Breast epithelium (tissue), 4 donors: Measurements from ENCODE around the gene ASS1. TPM values are rescaled to one million over a fixed set of nuclear protein-coding genes. Genes with fewer than 3 reads are reported as not detected.

Experiments
- DNase-seq, 2 donors: peaks; one replicate each; pipeline ENCODE4 v3.0.0-alpha.2; 2019; ENCODE audit warnings: low spot score in 2 of 2
- H3K27ac ChIP-seq, 2 donors: fragments of 200-600 bp; sonication (generic) in 1 of 2; one replicate each; pipeline ENCODE4 v1.5.1; 2016 to 2019; ENCODE audit warnings: mild to moderate bottlenecking in 1 of 2
- H3K27me3 ChIP-seq, 2 donors: fragments of 200-600 bp; sonication (generic) in 1 of 2; one replicate each; pipeline versions ENCODE4 v1.5.1 to v1.6.0; 2017 to 2019; ENCODE audit warnings: control low read depth in 1 of 2, mild to moderate bottlenecking in 1 of 2
- H3K36me3 ChIP-seq: fragments of 200-600 bp; one replicate; pipeline ENCODE4 v1.5.1; 2019
- H3K4me1 ChIP-seq, 2 donors: fragments of 200-600 bp; sonication (generic); one replicate each; pipeline ENCODE4 v1.5.1; 2016 to 2019; ENCODE audit warnings: control low read depth in 1 of 2
- H3K4me3 ChIP-seq, 3 donors: fragments of 200-600 bp; sonication (generic); 1 replicate in 2 of 3; 2 replicates in 1 of 3; pipeline ENCODE4 v1.5.1; 2016 to 2019; ENCODE audit warnings: mild to moderate bottlenecking in 3 of 3, moderate library complexity in 2 of 3
- H3K9me3 ChIP-seq, 2 donors: fragments of 200-600 bp; sonication (generic) in 1 of 2; one replicate each; pipeline ENCODE4 v1.5.1; 2016 to 2019; ENCODE audit warnings: control low read depth in 1 of 2
- POLR2A ChIP-seq: fragments of 450-650 bp; IDR thresholded peaks from one replicate; pipeline ENCODE4 v1.6.1; 2016; ENCODE audit warnings: antibody characterized with exemption, mild to moderate bottlenecking, moderate library complexity
- POLR2AphosphoS5 ChIP-seq, 3 donors: sonication (generic); formaldehyde crosslinking; IDR thresholded peaks; one replicate each; pipeline ENCODE4 v1.6.1; 2017; ENCODE audit warnings: antibody characterized with exemption in 3 of 3
- intact Hi-C: fragments of 100-400 bp; cut with DNase I; formaldehyde crosslinking; loops from one replicate; pipeline ENCODE4 v1.15.1; 2023; ENCODE audit warnings: low total_unique reads
- total RNA-seq, 3 donors: library from RNA; depleted of rRNA; stranded (reverse); fragments of >200 nt; gene quantifications; one replicate each; pipeline ENCODE4 v1.1.0, GENCODE V29; 2016
- TF ChIP-seq, protein P1 (sequence below), 3 donors: fragments of 450-650 bp; IDR thresholded peaks; one replicate each; pipeline ENCODE4 v1.5.1; 2016 to 2017; ENCODE audit warnings: antibody characterized with exemption in 3 of 3, mild to moderate bottlenecking in 3 of 3, moderate library complexity in 3 of 3

Gene ASS1
- total RNA-seq, 3 donors from 2014 or later, result 167 to 514 (median 190) TPM

DNA sequence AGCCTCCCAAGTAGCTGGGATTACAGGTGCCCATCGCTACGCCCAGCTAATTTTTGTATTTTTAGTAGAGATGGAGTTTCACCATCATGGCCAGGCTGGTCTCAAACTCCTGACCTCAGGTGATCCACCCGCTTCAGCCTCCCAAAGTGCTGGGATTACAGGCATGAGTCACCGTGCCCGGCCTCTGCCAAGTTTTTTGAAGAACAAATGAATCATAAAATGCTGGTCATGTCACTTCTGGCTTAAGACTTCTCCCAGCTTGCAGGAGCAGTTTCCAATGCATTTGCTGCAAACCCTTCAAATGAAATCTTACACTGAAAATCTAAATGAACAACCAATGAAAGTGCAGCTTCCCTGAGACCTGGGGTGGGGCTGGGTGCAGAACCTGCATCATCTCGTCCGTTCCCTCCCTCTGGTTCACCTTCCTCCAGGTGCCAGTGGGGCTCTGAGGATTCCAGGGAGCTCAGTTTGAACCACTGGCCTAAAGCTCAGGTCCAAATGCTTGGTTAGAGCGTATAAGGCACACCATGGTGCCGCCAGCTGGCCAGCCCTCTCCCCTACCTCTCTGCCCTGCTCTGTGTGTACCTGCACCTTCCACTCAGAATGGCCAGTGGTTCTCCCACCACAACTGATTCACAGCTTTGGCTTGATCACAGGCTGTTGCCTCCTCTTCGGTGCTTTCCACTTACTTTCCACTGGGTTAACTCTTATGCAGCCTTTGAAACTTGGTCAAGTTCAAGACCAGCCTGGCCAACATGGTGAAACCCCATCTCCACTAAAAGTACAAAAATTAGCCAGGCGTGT lies 94.9 kb downstream of the ASS1 start:
- Histone ChIP-seq H3K9me3 (no peaks in the 10 kb centered on the region), H3K4me1 (no peaks in the 10 kb centered on the region)

DNA sequence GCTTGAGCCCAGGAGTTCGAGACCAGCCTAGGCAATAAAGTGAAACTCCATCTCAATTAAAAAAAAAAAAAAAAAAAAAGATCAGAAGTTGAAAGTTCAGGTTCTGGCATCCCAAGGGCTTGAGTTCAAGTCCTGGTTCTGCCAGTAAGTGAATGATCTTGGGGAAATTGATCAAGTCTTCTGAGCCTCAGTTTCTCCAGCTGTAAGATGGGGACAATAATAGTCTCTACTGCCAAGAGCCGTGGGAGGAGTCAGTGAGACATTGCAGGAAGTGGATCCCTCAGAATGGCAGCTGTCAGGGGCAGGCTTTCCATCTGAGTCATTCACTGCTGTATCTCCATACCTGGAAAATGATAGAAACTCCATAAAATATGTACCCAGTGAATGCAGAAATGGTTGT lies 96.8 kb downstream of the ASS1 start:
- Histone ChIP-seq H3K4me1 (no peaks in the 10 kb centered on the region), H3K27me3 (peaks cover 0 to 39% of the 10 kb centered on the region in 2 donors), H3K4me3 (no peak overlapping the region), H3K36me3 (no peaks in the 10 kb centered on the region), H3K27ac (no peak overlapping the region), H3K9me3 (no peaks in the 10 kb centered on the region)
- TF ChIP-seq POLR2AphosphoS5 (IDR thresholded peaks at IDR 0.05), result no peak
- TF ChIP-seq POLR2A, result no peak
- TF ChIP-seq, protein P1, sequence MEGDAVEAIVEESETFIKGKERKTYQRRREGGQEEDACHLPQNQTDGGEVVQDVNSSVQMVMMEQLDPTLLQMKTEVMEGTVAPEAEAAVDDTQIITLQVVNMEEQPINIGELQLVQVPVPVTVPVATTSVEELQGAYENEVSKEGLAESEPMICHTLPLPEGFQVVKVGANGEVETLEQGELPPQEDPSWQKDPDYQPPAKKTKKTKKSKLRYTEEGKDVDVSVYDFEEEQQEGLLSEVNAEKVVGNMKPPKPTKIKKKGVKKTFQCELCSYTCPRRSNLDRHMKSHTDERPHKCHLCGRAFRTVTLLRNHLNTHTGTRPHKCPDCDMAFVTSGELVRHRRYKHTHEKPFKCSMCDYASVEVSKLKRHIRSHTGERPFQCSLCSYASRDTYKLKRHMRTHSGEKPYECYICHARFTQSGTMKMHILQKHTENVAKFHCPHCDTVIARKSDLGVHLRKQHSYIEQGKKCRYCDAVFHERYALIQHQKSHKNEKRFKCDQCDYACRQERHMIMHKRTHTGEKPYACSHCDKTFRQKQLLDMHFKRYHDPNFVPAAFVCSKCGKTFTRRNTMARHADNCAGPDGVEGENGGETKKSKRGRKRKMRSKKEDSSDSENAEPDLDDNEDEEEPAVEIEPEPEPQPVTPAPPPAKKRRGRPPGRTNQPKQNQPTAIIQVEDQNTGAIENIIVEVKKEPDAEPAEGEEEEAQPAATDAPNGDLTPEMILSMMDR (IDR thresholded peaks at IDR 0.05), result no peak
- DNase-seq, result no peak
- intact Hi-C loops, result no loop called here

More for the DNA sequence above, 94.9 kb downstream of the ASS1 start:
- H3K4me3 ChIP-seq, result no peak overlapping the region
- no peaks in the 10 kb centered on the region for H3K36me3 ChIP-seq
- peaks cover 5 to 54% of the 10 kb centered on the region in 2 donors for H3K27me3 ChIP-seq
- no peak overlapping the region for H3K27ac ChIP-seq
- TF ChIP-seq, protein P1 (IDR thresholded peaks at IDR 0.05), result no peak
- TF ChIP-seq POLR2AphosphoS5 (IDR thresholded peaks at IDR 0.05) (no peak), POLR2A (no peak)
- intact Hi-C loops, result no loop called here
- no peak for DNase-seq

DNA sequence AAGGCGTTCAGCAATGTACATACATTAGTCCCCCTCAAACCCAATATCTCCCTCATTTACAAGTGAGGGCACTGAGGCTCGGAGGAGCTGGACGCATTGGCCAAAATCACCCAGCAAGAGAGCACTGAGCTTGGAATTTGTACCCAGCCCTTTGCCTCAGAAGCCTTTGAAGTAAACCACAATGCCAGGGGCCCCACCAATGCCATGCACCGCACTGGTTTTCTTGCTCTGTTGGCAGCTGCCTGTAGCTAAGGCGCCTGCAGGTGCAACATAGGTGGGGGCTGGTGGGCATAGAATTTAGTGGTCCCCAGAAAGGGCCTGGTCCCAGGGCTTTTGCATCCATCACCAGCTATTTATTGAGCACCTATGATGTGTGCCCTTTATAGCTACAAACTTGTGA lies 97.3 kb downstream of the ASS1 start:
- no peak for DNase-seq
- Histone ChIP-seq H3K4me1 (no peaks in the 10 kb centered on the region), H3K4me3 (no peak overlapping the region), H3K27ac (no peak overlapping the region), H3K36me3 (no peaks in the 10 kb centered on the region), H3K27me3 (peaks cover 0 to 34% of the 10 kb centered on the region in 2 donors), H3K9me3 (no peaks in the 10 kb centered on the region)
- intact Hi-C loops, result no loop called here
- no peak for TF ChIP-seq POLR2A
- TF ChIP-seq POLR2AphosphoS5 (IDR thresholded peaks at IDR 0.05), result no peak
- TF ChIP-seq, protein P1 (IDR thresholded peaks at IDR 0.05), result no peak

DNA sequence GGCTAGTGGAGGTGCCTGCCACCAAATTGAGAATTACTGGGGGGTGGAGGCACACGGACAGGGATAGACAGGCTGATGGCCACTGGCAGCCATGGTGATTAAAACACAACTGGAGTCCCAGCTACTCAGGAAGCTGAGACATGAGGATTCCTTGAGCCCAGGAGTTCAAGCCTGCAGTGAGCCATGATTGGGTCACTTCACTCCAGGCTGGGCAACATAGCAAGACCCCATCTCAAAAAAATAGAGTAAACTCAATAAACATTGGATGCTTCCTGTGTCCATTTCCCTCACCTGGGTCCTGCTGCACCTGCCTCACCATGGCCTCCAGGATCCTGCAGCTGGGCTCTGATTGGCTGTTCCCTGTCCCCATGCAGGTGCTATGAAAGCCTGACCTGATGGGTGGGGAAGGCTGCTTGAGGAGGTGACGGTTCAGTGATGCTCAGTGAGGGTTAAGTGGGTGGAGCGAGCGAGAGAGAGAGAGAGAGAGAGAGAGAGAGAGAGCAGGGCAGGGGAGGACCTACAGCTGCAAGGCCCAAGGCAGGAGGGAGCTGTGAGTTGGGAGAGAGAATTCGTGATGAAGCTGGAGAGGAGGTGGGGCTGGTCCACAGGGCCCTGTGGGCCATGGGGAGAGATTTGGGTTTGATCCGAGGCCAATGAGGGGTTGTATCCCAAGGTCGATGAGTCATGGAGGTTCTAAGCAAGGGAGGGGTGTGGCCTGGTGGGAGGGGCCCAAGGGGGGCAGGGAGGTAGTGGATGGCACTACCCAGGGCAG lies 97.9 kb downstream of the ASS1 start:
- H3K9me3 ChIP-seq, result no peaks in the 10 kb centered on the region
- intact Hi-C loops, result no loop called here
- no peak overlapping the region for H3K27ac ChIP-seq
- DNase-seq, result no peak
- H3K27me3 ChIP-seq, result peaks cover 0 to 31% of the 10 kb centered on the region in 2 donors
- H3K36me3 ChIP-seq, result no peaks in the 10 kb centered on the region
- TF ChIP-seq, protein P1 (IDR thresholded peaks at IDR 0.05), result no peak
- TF ChIP-seq POLR2A (no peak), POLR2AphosphoS5 (IDR thresholded peaks at IDR 0.05) (no peak)
- no peaks in the 10 kb centered on the region for H3K4me1 ChIP-seq
- H3K4me3 ChIP-seq, result no peak overlapping the region

DNA sequence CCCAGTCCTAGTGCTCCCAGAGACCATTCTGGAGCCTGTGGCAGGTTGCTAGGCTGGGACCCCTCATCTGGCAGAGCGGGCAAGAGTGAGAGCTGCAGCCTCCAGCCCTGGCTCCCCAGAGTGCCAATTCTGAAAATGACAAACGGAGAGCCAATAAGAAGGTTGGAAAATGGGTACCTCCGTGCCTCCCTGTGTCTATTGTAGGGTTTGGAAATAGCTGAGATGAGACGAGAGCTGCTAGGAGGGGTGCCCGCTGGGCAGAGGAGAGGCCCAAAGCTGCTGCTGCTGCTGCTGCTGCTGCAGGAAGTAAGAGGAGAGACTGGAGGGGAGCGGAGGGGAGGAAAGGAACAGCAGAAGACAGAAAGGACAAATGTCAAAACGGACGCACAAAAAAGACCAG lies 98.6 kb downstream of the ASS1 start:
- no peak overlapping the region for H3K27ac ChIP-seq
- intact Hi-C loops, result no loop called here
- peaks cover 0 to 28% of the 10 kb centered on the region in 2 donors for H3K27me3 ChIP-seq
- no peaks in the 10 kb centered on the region for H3K36me3 ChIP-seq
- TF ChIP-seq POLR2AphosphoS5 (IDR thresholded peaks at IDR 0.05) (no peak), POLR2A (no peak)
- TF ChIP-seq, protein P1 (IDR thresholded peaks at IDR 0.05), result no peak
- no peaks in the 10 kb centered on the region for H3K4me1 ChIP-seq
- DNase-seq, result no peak
- no peak overlapping the region for H3K4me3 ChIP-seq
- H3K9me3 ChIP-seq, result no peaks in the 10 kb centered on the region
